IPS-18a (cell line): ENCODE data around the gene SYNGR1.

Source experiments
- H3K27ac ChIP-seq: one replicate; pipeline ENCODE4 v1.5.1; 2013; ENCODE audit warnings: low read length
- H3K27me3 ChIP-seq: one replicate; pipeline ENCODE4 v1.6.1; 2013; ENCODE audit warnings: mild to moderate bottlenecking, low read length; ENCODE audit not compliant: control insufficient read depth, insufficient read depth
- H3K36me3 ChIP-seq: one replicate; pipeline ENCODE4 v1.6.1; 2013; ENCODE audit warnings: low read depth, low read length; ENCODE audit not compliant: control insufficient read depth
- H3K4me1 ChIP-seq: one replicate; pipeline ENCODE4 v1.6.1; 2013; ENCODE audit warnings: low read depth, low read length; ENCODE audit not compliant: control insufficient read depth
- H3K4me3 ChIP-seq: one replicate; pipeline ENCODE4 v1.5.1; 2013; ENCODE audit warnings: low read length
- H3K9ac ChIP-seq: one replicate; pipeline ENCODE4 v1.6.1; 2013; ENCODE audit warnings: mild to moderate bottlenecking, low read length, moderate library complexity
- H3K9me3 ChIP-seq: one replicate; pipeline ENCODE4 v1.6.1; 2013; ENCODE audit warnings: low read depth, low read length; ENCODE audit not compliant: control insufficient read depth

The SYNGR1 gene

DNA sequence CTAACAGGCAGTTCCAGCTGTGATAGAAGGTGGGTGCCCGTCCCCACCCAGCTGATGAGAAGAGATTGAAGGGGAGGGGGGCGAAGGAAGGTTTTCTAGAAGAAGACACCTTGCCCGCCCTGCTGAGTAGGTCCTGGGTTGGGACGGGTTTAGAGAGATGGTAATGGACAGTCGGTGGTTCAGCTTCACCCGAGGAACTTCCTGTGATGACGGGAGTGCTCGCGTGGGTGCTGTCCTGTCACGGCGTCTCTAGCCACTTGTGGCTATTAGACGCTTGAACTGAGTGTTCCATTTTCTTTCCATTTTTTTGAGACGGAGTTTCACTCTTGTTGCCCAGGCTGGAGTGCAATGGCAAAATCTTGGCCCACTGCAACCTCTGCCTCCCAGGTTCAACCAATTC is 79.4 kb downstream of the SYNGR1 start:
- Histone ChIP-seq H3K9me3 (no peaks in the 10 kb centered on the region), H3K4me3 (peak overlapping the region; percentile 20), H3K9ac (peak overlapping the region; percentile 23), H3K27me3 (no peaks in the 10 kb centered on the region), H3K4me1 (peaks cover 21% of the 10 kb centered on the region), H3K36me3 (peaks cover 19% of the 10 kb centered on the region), H3K27ac (peak overlapping the region; percentile 14)

DNA sequence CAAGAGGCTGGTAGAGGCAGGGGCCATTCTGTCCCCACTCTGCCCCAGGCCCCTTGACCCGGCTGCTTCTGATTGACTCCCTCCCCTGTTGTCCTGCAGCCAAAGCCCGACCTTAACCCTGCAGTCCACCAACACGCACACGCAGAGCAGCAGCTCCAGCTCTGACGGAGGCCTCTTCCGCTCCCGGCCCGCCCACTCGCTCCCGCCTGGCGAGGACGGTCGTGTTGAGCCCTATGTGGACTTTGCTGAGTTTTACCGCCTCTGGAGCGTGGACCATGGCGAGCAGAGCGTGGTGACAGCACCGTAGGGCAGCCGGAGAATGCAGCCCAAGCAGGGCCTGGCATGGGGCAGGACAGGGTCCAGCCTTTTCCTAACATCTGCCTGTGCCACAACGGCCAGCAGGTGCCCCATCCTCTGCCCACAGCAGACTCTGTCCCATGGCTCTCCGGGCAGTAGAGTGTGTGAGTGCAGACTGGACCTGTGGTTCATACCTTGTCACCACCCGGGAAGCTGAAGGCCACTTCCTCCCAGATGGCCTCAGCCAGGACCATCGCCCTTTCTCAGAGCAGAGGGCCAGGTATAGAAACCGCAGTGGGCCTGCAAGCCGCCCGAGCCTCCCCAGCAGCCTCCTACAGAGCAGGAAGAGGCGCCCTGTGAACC is 80.3 kb downstream of the SYNGR1 start:
- Histone ChIP-seq H3K9me3 (no peaks in the 10 kb centered on the region), H3K27me3 (no peaks in the 10 kb centered on the region), H3K4me3 (no peak overlapping the region), H3K27ac (no peak overlapping the region), H3K9ac (no peak overlapping the region), H3K4me1 (peaks cover 21% of the 10 kb centered on the region), H3K36me3 (peaks cover 19% of the 10 kb centered on the region)

DNA sequence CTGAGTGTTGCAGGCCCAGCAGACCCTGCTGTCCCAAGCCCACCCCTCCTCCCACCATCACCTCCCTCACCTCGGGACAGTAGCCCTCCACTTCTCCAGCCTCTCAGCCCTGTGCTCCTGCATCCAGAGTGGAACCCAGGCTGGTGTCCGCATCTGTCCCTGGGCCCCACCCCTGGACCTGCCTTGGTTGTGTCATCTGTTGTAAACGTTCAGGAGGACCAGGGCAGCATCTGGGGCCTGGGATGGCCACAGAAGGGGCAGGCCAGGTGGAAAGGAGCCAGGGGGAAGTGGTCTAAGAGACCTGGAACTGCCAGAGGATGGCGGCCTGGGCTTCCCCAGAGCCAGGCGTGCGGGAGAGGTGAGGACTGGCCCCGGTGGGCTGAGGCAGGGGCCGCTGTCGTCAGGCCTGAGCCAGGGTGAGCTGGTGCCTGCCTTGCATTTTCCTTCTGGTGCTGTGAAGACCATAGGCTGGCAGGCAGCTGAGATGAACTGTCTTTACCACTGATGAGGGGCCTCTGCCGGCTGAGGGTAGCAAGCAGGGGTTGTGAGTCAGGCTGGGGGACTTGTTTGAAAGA is 80.9 kb downstream of the SYNGR1 start:
- Histone ChIP-seq H3K27me3 (no peaks in the 10 kb centered on the region), H3K4me1 (peaks cover 21% of the 10 kb centered on the region), H3K27ac (no peak overlapping the region), H3K36me3 (peaks cover 19% of the 10 kb centered on the region), H3K9ac (no peak overlapping the region), H3K9me3 (no peaks in the 10 kb centered on the region), H3K4me3 (no peak overlapping the region)

DNA sequence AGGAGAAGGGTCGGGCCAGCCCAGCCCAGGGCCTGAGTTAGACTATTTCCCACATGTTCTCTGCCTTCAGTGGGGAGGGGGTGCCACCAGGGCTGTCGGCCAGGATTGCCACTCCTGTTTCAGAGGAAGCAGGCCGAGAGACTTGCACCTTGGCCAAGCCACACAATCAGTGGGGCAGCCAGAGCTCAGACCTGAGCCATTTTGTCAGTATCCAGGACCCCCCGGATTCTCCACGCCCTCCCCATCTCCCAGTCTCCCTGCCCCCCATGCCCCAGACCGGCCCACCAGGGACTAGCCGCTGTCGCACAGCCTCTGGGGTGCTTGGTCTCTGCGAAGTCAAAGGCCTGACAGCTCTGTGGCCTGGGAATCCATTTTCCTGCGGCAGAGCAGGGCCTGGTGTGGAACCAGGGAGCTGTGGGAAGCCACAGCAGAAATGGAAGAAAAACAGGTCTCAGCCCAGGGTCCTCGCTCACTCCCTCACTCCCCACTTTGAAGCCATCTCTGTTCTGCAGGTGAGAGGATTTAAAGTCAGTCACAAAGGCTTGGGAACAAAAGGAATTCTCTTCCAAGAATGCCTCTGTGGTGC is 81.5 kb downstream of the SYNGR1 start:
- no peak overlapping the region for H3K27ac ChIP-seq
- H3K9ac ChIP-seq = no peak overlapping the region
- H3K4me3 ChIP-seq = no peak overlapping the region
- H3K27me3 ChIP-seq = no peaks in the 10 kb centered on the region
- no peaks in the 10 kb centered on the region for H3K9me3 ChIP-seq
- peaks cover 21% of the 10 kb centered on the region for H3K4me1 ChIP-seq
- H3K36me3 ChIP-seq = peaks cover 19% of the 10 kb centered on the region

DNA sequence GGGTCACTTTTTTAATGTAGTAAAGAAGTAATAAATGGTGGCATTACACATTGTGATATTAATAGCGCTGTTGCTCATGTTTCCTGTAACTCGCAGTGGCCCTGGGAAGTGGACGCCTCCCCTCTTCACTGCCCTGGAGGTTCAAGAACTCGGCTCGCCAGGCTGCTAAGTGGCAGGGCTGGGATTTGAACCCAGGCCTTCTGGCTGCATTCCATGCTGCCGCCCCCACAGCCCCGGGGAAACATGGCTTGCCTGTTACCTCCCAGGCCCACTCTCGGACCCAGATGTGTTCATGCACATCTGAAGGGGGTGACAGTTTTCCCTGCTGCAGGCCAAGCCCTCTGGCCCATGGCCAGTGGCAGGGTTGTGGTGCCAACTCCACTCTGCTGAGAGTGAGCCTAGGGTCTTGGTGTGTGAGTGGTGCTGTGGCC is 82.0 kb downstream of the SYNGR1 start:
- H3K36me3 ChIP-seq = peaks cover 19% of the 10 kb centered on the region
- H3K9ac ChIP-seq = no peak overlapping the region
- H3K4me3 ChIP-seq = no peak overlapping the region
- H3K4me1 ChIP-seq = peaks cover 21% of the 10 kb centered on the region
- H3K27me3 ChIP-seq = no peaks in the 10 kb centered on the region
- H3K9me3 ChIP-seq = no peaks in the 10 kb centered on the region
- no peak overlapping the region for H3K27ac ChIP-seq

DNA sequence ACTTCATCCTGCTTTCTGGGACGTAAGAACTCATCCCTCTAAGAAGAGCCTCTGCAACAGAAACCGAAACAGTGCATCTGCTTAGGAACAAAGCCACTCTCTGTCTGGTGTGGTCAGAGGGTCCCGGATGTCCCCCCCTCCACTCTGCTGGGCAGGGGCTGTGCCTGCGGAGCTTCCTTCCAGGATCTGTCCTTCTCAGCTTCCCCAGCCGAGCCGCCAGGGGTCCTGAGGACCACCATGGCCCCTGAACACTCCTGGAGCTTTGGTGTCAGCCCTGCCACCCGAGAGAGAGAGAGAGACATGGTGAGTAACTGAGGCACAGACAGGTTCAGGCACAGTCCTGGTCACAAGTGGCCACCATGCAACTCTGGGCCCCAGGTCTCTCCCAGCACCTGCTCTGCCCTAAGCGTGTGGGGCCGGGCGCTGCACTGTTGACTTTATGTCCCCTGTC is 82.6 kb downstream of the SYNGR1 start:
- Histone ChIP-seq H3K27ac (no peak overlapping the region), H3K9me3 (no peaks in the 10 kb centered on the region), H3K36me3 (peaks cover 16% of the 10 kb centered on the region), H3K4me3 (no peak overlapping the region), H3K4me1 (peaks cover 22% of the 10 kb centered on the region), H3K27me3 (no peaks in the 10 kb centered on the region), H3K9ac (no peak overlapping the region)

DNA sequence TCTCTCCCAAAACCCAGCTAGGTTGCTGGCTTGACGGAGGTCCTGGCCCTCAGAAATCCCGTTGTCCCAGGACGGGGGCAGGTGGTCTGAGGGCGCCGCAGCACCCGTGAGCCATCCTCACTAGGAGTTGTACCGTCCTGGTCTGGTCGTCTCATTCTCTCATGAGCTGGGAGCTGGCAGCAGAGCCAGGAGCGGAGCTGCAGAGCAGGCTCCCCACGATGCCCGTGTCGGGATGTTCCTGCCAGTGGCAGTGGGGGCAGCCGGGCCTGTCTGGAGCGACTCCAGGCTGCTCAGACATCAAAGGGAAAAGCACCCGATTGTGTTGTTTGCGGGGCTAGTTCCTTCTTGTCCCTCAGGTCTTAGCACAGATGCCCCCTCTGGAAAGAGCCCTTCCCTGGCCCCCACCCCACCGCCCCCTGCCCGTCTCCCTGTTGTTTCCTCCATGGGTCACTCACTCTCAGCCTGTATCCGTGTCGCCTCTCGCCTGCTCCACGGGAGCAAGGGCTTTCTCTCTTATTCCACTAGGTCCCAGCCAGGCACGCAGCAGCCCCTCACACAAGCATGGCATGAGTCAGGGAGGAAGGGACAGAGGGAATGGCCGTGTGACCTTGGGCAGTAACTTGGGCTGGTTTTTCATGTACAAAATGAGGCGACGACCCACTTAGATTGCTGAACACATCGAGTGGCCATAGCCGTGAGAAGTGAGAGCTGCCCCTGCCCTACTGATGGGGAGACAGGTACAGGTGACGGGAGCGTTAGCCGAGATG is 83.9 kb downstream of the SYNGR1 start:
- Histone ChIP-seq H3K4me3 (no peak overlapping the region), H3K27ac (no peak overlapping the region)

DNA sequence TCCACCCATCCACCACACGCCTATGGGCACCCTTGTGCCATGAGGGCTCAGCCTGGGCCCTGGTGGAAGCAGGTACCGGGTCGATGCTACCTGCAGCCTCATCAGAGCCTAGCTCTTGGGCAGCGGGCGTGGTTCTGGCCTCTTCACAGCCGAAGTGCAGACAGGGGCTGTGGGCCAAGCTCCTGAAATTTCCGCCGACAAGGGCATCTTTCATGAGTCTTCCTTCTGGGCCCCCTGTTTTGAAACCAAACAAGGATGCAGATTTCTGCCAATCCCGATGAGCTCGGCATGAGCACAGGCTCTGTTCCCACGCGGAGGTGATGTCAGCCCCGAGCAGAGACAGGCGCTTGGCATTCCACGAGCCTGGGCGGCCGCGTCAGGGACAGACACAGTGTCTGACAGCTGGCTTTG is 84.5 kb downstream of the SYNGR1 start:
- H3K27ac ChIP-seq = no peak overlapping the region
- H3K36me3 ChIP-seq = peaks cover 15% of the 10 kb centered on the region
- no peak overlapping the region for H3K4me3 ChIP-seq
- no peaks in the 10 kb centered on the region for H3K9me3 ChIP-seq
- H3K4me1 ChIP-seq = peaks cover 6% of the 10 kb centered on the region
- H3K9ac ChIP-seq = no peak overlapping the region
- H3K27me3 ChIP-seq = no peaks in the 10 kb centered on the region

More for the DNA sequence above, 83.9 kb downstream of the SYNGR1 start:
- Histone ChIP-seq H3K9me3 (no peaks in the 10 kb centered on the region), H3K27me3 (no peaks in the 10 kb centered on the region), H3K4me1 (peaks cover 12% of the 10 kb centered on the region), H3K9ac (no peak overlapping the region), H3K36me3 (peaks cover 15% of the 10 kb centered on the region)

DNA sequence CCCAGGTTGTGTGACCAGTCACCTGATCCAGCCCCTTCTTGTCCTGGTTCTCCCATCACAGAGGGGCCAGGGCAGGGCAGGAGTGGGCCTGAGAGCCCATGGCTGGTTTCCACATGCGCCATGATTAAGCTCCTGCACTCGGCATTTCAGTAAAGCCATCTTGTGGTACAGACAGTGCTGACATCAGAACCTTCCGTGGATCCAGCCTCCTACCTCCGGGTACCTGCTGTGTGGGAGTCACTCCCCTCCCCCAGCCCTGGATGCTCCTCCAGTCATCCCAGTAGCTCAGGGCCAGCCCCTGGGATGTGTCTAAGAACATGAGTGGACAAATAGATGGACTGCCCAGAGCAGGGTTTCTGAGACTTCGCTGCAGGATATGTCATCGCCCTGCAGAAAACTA is 84.9 kb downstream of the SYNGR1 start:
- H3K9me3 ChIP-seq = no peaks in the 10 kb centered on the region
- H3K9ac ChIP-seq = no peak overlapping the region
- H3K27me3 ChIP-seq = no peaks in the 10 kb centered on the region
- H3K36me3 ChIP-seq = peaks cover 15% of the 10 kb centered on the region
- peaks cover 5% of the 10 kb centered on the region for H3K4me1 ChIP-seq
- no peak overlapping the region for H3K4me3 ChIP-seq
- H3K27ac ChIP-seq = no peak overlapping the region
